Ascending aorta (tissue), 2 donors: ENCODE results near the gene CORO2A. TPM values are rescaled to one million over a fixed set of nuclear protein-coding genes. Genes with fewer than 3 reads are reported as not detected.
A peak's percentile ranks its signal among the peaks of the same experiment; 100 is the strongest.

Source experiments
- DNase-seq, 2 donors: peaks; one replicate each; pipeline ENCODE4 v3.0.0-alpha.2; 2019; ENCODE audit warnings: low spot score in 2 of 2
- H3K27ac ChIP-seq, 2 donors: fragments of 200-600 bp; sonication (generic); one replicate each; pipeline ENCODE4 v1.5.1; 2016 to 2017; ENCODE audit warnings: mild to moderate bottlenecking in 1 of 2
- H3K27me3 ChIP-seq: fragments of 200-600 bp; sonication (generic); one replicate; pipeline ENCODE4 v1.5.1; 2017
- H3K36me3 ChIP-seq, 2 donors: fragments of 200-600 bp; sonication (generic); one replicate each; pipeline ENCODE4 v1.5.1; 2016
- H3K4me1 ChIP-seq, 2 donors: fragments of 200-600 bp; sonication (generic); one replicate each; pipeline ENCODE4 v1.5.1; 2016 to 2017; ENCODE audit warnings: mild to moderate bottlenecking in 1 of 2
- H3K4me3 ChIP-seq, 2 donors: fragments of 200-600 bp; sonication (generic); one replicate each; pipeline ENCODE4 v1.5.1; 2016 to 2017; ENCODE audit warnings: mild to moderate bottlenecking in 1 of 2
- H3K9me3 ChIP-seq, 2 donors: fragments of 200-600 bp; sonication (generic); one replicate each; pipeline ENCODE4 v1.5.1; 2016
- intact Hi-C: fragments of 100-400 bp; cut with DNase I; formaldehyde crosslinking; loops from one replicate; pipeline ENCODE4 v1.15.1; 2023
- total RNA-seq: library from RNA; depleted of rRNA; stranded (reverse); fragments of >200 nt; gene quantifications from one replicate; pipeline ENCODE4 v1.1.0, GENCODE V29; 2016
- TF ChIP-seq, protein P1 (sequence below), 3 experiments: fragments of 200-600 bp in 2 of 3; fragments of 450-650 bp in 1 of 3; sonication (generic) in 2 of 3; IDR thresholded peaks; one replicate each; pipeline ENCODE4 v1.5.1; 2016 to 2019; ENCODE audit warnings: antibody characterized with exemption in 3 of 3, mild to moderate bottlenecking in 1 of 3, moderate library complexity in 1 of 3

CORO2A gene
- total RNA-seq, 1 donor from 2014 or later = 9.0 TPM

DNA sequence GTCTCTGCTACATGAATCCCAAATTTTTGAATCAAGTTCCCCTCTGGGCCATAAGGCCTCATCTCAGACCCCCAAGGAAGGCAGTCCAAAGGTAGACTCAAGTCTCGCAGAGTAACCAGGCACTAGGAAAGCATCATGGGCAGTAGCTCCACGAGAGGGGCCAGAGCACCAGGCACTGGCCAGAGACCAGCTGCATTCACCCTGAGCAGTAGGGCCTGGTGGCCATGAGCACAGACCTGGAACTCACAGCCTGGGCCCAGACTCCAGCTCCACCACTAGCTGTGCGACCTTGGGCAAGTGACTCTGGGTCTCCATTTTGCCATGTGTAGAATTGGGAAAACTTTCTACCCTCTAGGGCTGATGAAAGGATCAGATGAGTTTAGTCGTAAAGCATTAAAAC is 107.4 kb downstream of the CORO2A start:
- peaks cover 13 to 30% of the 10 kb centered on the region in 2 donors for H3K36me3 ChIP-seq
- H3K4me1 ChIP-seq = peaks cover 0 to 7% of the 10 kb centered on the region in 2 donors
- peak in 1 of 2 donors; percentile 39 for DNase-seq
- H3K27me3 ChIP-seq = no peaks in the 10 kb centered on the region
- H3K9me3 ChIP-seq = no peaks in the 10 kb centered on the region
- TF ChIP-seq, protein P1, sequence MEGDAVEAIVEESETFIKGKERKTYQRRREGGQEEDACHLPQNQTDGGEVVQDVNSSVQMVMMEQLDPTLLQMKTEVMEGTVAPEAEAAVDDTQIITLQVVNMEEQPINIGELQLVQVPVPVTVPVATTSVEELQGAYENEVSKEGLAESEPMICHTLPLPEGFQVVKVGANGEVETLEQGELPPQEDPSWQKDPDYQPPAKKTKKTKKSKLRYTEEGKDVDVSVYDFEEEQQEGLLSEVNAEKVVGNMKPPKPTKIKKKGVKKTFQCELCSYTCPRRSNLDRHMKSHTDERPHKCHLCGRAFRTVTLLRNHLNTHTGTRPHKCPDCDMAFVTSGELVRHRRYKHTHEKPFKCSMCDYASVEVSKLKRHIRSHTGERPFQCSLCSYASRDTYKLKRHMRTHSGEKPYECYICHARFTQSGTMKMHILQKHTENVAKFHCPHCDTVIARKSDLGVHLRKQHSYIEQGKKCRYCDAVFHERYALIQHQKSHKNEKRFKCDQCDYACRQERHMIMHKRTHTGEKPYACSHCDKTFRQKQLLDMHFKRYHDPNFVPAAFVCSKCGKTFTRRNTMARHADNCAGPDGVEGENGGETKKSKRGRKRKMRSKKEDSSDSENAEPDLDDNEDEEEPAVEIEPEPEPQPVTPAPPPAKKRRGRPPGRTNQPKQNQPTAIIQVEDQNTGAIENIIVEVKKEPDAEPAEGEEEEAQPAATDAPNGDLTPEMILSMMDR (IDR thresholded peaks at IDR 0.05) = no peak
- intact Hi-C loops = no loop called here
- H3K27ac ChIP-seq = no peak overlapping the region
- no peak overlapping the region for H3K4me3 ChIP-seq

DNA sequence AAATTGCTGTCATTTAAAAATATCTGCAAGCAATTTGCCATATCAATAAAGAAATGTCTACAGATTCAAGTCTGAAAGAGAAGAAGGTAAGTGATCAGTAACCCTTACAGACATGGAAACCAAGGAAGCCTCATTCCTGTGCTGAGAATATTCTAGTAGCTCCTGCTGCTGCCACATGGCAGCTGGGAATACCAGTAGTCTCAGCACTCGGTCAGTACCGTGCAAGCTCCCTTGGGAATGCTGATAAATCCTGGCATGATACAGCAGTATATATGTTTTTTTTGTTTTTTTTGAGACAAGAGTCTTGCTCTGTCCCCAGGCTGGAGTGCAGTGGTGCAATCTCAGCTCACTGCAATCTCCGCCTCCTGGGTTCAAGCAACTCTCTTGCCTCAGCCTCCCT is 108.0 kb downstream of the CORO2A start:
- no peak overlapping the region for H3K4me3 ChIP-seq
- H3K27me3 ChIP-seq = no peaks in the 10 kb centered on the region
- peaks cover 0 to 7% of the 10 kb centered on the region in 2 donors for H3K4me1 ChIP-seq
- TF ChIP-seq, protein P1 (IDR thresholded peaks at IDR 0.05) = no peak
- no peaks in the 10 kb centered on the region for H3K9me3 ChIP-seq
- DNase-seq = peak in 1 of 2 donors; percentile 2
- intact Hi-C loops = no loop called here
- no peak overlapping the region for H3K27ac ChIP-seq
- H3K36me3 ChIP-seq = peaks cover 18 to 37% of the 10 kb centered on the region in 2 donors

DNA sequence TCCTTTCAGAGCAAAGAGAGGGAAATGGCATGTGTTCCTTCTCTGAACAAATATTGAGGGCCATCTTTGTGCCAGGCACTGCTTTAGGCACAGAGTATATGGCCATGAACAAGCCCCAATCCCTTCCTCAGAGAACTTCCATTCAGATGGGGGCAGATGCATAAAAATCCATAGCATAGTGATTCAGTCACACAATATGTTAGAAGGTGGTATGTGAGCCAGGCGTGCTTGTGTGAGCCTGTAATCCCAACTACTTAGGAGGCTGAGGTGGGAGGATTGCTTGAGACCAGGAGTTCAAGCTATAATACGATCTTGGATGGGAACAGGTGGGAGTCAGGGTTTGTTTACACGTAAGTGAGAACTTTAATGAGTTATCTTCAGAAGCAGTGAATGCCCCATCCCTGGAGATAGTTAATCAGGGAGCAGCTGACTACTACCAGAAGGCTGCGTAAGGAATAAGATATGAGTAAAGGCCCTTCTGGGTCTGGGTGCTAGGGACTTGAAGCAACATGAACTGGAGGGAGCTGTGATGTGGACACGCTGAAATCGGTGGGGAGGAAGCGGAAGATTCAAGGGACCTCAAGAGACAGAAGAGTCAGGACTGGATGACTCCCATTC is 108.8 kb downstream of the CORO2A start:
- DNase-seq = peak in 1 of 2 donors; percentile 15
- no peaks in the 10 kb centered on the region for H3K27me3 ChIP-seq
- H3K4me3 ChIP-seq = no peak overlapping the region
- peaks cover 18 to 37% of the 10 kb centered on the region in 2 donors for H3K36me3 ChIP-seq
- TF ChIP-seq, protein P1 (IDR thresholded peaks at IDR 0.05) = no peak
- no peaks in the 10 kb centered on the region for H3K9me3 ChIP-seq
- no peak overlapping the region for H3K27ac ChIP-seq
- intact Hi-C loops = no loop called here
- peaks cover 0 to 7% of the 10 kb centered on the region in 2 donors for H3K4me1 ChIP-seq

DNA sequence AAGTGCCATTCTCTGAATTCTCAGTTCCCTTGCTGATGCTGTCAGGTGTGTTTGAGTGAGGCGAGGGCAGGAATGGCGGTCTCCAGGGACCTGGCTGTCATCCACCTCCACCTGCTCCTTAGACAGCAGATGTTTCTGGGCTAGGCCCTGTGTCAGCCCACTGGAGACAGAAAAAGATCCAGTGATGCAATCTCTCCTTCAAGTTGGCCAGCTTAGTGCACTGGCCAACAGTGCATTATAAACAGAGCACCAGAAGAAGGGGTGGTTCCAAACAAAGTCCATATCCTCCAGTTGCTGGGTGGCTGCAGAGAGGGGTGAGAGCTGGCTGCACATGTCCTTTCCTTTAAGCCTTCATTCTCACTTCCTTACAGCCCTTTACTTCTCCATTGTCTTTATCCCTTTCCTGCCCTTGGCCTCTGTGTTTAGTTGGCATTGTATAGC is 109.4 kb downstream of the CORO2A start:
- Histone ChIP-seq H3K36me3 (peaks cover 18 to 41% of the 10 kb centered on the region in 2 donors), H3K9me3 (no peaks in the 10 kb centered on the region), H3K27ac (no peak overlapping the region), H3K27me3 (no peaks in the 10 kb centered on the region), H3K4me1 (peaks cover 0 to 7% of the 10 kb centered on the region in 2 donors), H3K4me3 (no peak overlapping the region)
- peak in 1 of 2 donors; percentile 48 for DNase-seq
- intact Hi-C loops = no loop called here
- TF ChIP-seq, protein P1 (IDR thresholded peaks at IDR 0.05) = no peak

DNA sequence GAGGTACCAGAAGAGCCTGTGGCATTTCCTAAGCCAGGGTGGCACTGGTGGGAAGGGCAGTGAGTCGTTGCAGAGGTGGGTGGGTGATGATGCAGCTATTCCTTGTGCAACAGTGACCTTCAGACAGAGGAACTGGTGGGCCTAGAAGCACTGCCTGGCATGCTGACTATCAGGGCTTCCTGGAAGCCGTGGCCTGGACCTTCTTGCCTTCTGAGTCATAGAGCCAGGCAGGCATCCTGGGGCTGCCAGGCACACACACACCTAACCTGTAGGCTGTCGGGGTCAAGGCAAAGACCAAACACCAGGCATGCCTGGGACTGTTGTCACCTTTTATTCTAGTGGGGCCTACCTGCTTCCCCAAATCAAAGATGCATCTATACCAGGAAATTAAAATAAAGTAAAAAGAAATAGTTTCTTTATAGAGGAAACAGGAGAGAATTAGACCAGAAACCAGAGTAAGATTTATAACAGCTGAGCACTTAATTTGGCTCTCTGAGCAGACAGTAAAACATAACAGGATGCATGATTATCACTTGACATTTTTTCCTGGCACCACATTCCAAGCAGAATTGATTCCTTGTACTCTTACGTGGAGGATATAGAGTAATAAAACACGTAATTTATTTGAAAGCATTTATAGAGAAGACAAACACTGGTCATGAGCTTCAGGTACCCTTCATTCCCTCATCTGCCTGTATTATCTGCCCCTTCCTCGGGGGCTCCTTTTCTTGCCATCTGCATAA is 110.8 kb downstream of the CORO2A start:
- Histone ChIP-seq H3K27ac (no peak overlapping the region), H3K36me3 (peaks cover 18 to 49% of the 10 kb centered on the region in 2 donors)

More for the DNA sequence above, 110.8 kb downstream of the CORO2A start:
- Histone ChIP-seq H3K9me3 (no peaks in the 10 kb centered on the region), H3K4me1 (no peaks in the 10 kb centered on the region), H3K4me3 (no peak overlapping the region), H3K27me3 (no peaks in the 10 kb centered on the region)
- peak in 1 of 2 donors; percentile 57 for DNase-seq
- TF ChIP-seq, protein P1 (IDR thresholded peaks at IDR 0.05) = no peak
- intact Hi-C loops = no loop called here
